Rectal smooth muscle tissue (tissue), 1 donor: Measurements from ENCODE around the gene ITSN2.

ENCODE experiments used
- H3K27ac ChIP-seq: one replicate; pipeline ENCODE4 v1.7.0; 2013; ENCODE audit warnings: low read depth, low read length, inconsistent platforms
- H3K27me3 ChIP-seq: one replicate; pipeline ENCODE4 v1.7.0; 2013; ENCODE audit warnings: low read length; ENCODE audit not compliant: control insufficient read depth, insufficient read depth
- H3K36me3 ChIP-seq: one replicate; pipeline ENCODE4 v1.7.0; 2013; ENCODE audit warnings: low read length; ENCODE audit not compliant: control insufficient read depth, insufficient read depth
- H3K4me1 ChIP-seq: one replicate; pipeline ENCODE4 v1.7.0; 2013; ENCODE audit warnings: low read length; ENCODE audit not compliant: control insufficient read depth, insufficient read depth
- H3K4me3 ChIP-seq: one replicate; pipeline ENCODE4 v1.7.0; 2013; ENCODE audit warnings: low read length
- H3K9ac ChIP-seq: one replicate; pipeline ENCODE4 v1.7.0; 2013; ENCODE audit warnings: low read length

The ITSN2 gene

GRCh38 chr2:24313744-24314632 lies 46.3 kb downstream of the ITSN2 start:
- H3K36me3 ChIP-seq: no peaks in the 10 kb centered on the region
- no peaks in the 10 kb centered on the region for H3K4me1 ChIP-seq
- no peak overlapping the region for H3K9ac ChIP-seq
- no peak overlapping the region for H3K27ac ChIP-seq
- no peaks in the 10 kb centered on the region for H3K27me3 ChIP-seq
- H3K4me3 ChIP-seq: no peak overlapping the region

DNA sequence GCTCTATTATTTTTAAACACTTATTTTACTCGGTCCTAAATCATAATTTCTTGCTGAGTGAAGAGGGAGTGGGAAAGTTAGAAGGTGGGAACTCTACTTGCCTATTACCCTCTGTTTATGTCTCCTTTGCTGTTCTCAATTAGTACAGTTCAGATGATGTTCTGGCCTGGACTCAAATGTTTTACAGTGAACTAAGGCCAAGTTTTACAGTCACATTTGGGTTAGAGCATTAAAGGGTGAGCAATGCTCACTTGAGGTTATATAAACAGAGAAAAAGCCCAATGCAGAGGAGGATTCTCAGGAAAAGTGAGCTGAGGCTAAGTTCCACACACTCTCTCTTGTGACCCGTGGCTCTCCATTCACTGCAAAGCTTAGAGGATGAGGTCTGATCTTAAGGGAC lies 52.4 kb downstream of the ITSN2 start:
- no peaks in the 10 kb centered on the region for H3K27me3 ChIP-seq

DNA sequence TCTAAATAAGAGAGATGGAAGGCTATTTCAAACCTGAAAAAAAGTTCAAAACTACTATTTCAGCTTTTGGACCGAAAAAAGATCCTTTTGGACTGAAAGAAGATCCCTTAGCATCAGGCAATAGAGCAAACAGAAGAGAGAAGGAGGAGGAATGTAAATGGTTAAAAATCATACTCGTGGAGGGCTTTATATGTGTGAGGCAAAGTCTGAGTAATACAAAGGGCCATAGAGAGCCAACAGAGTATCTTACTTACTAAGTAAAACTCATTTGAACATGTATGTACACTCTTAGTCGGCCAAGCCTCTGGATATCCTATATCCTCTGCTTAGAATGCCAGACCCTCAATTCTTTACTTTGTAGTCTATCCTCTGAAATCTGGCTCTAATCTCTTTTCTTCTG lies 55.7 kb downstream of the ITSN2 start:
- Histone ChIP-seq H3K36me3 (peaks cover 12% of the 10 kb centered on the region), H3K27ac (peak overlapping the region; percentile 69), H3K9ac (no peak overlapping the region), H3K27me3 (no peaks in the 10 kb centered on the region), H3K4me1 (peaks cover 12% of the 10 kb centered on the region), H3K4me3 (no peak overlapping the region)

More for the DNA sequence above, 52.4 kb downstream of the ITSN2 start:
- Histone ChIP-seq H3K36me3 (no peaks in the 10 kb centered on the region), H3K27ac (no peak overlapping the region), H3K4me1 (peaks cover 12% of the 10 kb centered on the region), H3K9ac (no peak overlapping the region), H3K4me3 (no peak overlapping the region)

GRCh38 chr2:24304098-24304497 lies 56.2 kb downstream of the ITSN2 start:
- peak overlapping the region; percentile 69 for H3K27ac ChIP-seq
- no peak overlapping the region for H3K4me3 ChIP-seq
- no peaks in the 10 kb centered on the region for H3K27me3 ChIP-seq
- peaks cover 12% of the 10 kb centered on the region for H3K4me1 ChIP-seq
- peaks cover 16% of the 10 kb centered on the region for H3K36me3 ChIP-seq
- no peak overlapping the region for H3K9ac ChIP-seq

DNA sequence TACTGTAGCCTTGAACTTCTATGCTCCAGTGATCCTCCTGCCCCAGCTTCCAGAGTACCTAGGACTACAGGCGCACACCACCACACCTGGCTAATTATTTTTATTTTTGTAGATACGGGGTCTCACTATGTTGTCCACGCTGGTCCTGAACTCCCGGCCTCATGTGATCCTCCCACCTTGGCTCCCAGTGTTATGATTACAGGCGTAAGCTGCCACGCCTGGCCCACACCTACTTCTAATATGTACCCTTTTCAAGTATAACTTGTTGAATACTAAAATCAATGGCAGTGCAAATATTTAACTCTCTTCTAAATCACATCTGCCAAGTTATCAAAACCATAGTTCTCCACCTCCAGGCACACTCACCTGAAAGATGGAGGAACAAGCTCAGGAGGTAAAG lies 58.7 kb downstream of the ITSN2 start:
- Histone ChIP-seq H3K27me3 (no peaks in the 10 kb centered on the region), H3K4me1 (peaks cover 12% of the 10 kb centered on the region), H3K4me3 (no peak overlapping the region), H3K9ac (no peak overlapping the region), H3K27ac (no peak overlapping the region), H3K36me3 (peaks cover 18% of the 10 kb centered on the region)

- Histone ChIP-seq H3K27ac (no peak overlapping the region), H3K36me3 (peaks cover 34% of the 10 kb centered on the region), H3K4me1 (no peaks in the 10 kb centered on the region), H3K27me3 (no peaks in the 10 kb centered on the region), H3K9ac (no peak overlapping the region), H3K4me3 (no peak overlapping the region)
Observed at GRCh38 chr2:24297663-24298062, 62.7 kb downstream of the ITSN2 start.

DNA sequence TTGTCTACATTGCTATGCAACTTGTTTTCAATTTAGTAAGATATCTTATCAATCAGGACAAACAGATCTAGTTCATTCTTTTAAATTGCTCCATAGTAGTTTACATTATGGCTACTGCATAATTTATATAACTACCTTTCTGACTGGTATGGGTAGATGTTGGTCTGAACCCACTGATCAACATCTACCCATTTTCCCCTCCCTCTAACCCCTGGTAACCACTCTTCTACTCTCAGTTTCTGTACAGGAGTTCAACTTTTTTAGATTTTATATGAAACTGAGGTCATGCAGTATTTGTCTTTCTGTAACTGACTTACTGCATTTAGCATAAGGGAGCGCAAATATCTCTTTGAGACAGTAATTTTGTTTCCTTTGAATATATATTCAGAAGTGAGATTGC lies 73.2 kb downstream of the ITSN2 start:
- no peaks in the 10 kb centered on the region for H3K4me1 ChIP-seq
- no peaks in the 10 kb centered on the region for H3K27me3 ChIP-seq
- no peak overlapping the region for H3K9ac ChIP-seq
- peaks cover 3% of the 10 kb centered on the region for H3K36me3 ChIP-seq
- no peak overlapping the region for H3K27ac ChIP-seq
- H3K4me3 ChIP-seq: no peak overlapping the region

DNA sequence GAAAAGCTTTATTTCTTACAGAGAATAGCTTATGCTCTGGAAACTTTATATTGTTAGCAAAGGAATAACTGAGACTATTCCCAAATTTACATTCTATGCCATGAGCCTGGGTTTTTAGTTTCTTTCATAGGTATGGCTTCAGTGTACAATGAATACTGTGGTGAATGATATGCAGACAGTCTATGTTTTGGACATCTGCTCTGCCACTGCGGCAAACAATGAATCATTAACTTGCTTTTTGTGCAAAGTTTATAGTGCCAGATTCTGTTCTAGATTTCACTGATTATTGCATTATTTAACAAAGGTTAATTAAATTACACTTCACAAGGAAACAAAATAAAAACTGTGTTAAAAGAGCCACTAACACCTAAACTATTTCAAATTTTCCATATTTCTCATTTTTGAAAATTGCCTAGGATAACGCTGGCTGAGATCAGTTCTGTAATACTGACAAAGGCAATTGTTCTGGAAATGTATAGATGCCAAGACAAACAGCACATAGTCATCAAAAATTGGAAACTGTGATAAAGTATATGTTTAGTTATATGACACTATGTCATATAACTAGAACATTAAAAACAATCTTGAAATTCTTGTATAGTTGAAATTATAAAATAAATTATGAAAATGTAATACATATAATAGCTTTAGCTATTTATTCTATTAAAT lies 74.7 kb downstream of the ITSN2 start:
- Histone ChIP-seq H3K27me3 (no peaks in the 10 kb centered on the region), H3K4me1 (no peaks in the 10 kb centered on the region), H3K9ac (no peak overlapping the region), H3K4me3 (no peak overlapping the region), H3K27ac (no peak overlapping the region), H3K36me3 (no peaks in the 10 kb centered on the region)

- no peak overlapping the region for H3K9ac ChIP-seq
- H3K4me1 ChIP-seq: no peaks in the 10 kb centered on the region
- no peak overlapping the region for H3K4me3 ChIP-seq
- no peak overlapping the region for H3K27ac ChIP-seq
- no peaks in the 10 kb centered on the region for H3K27me3 ChIP-seq
- H3K36me3 ChIP-seq: peaks cover 4% of the 10 kb centered on the region
Observed at GRCh38 chr2:24280645-24281044, 79.7 kb downstream of the ITSN2 start.

DNA sequence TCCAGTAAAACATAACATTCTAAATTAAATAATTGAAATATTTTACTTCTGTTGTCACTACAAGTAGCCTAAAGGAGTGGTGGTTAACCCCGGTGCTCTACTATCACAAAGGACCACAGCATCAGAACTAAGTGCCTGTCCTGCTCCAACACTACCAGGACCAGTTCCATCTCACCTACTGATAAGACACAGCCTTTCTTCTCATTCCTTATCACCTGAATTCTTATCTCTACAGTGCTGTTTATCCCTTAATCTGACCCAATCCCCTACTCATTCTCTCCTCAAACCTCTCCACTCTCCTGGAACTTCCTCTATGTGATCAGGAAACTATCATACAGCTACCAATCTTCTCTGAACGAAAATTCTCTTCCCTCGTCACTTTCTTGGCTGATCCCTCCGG lies 80.2 kb downstream of the ITSN2 start:
- Histone ChIP-seq H3K27me3 (no peaks in the 10 kb centered on the region), H3K4me1 (no peaks in the 10 kb centered on the region), H3K9ac (no peak overlapping the region), H3K27ac (no peak overlapping the region), H3K4me3 (no peak overlapping the region), H3K36me3 (peaks cover 4% of the 10 kb centered on the region)

- H3K27ac ChIP-seq: no peak overlapping the region
- no peaks in the 10 kb centered on the region for H3K4me1 ChIP-seq
- peaks cover 9% of the 10 kb centered on the region for H3K36me3 ChIP-seq
- H3K9ac ChIP-seq: no peak overlapping the region
- H3K4me3 ChIP-seq: no peak overlapping the region
- no peaks in the 10 kb centered on the region for H3K27me3 ChIP-seq
Observed at GRCh38 chr2:24276349-24276899, 83.9 kb downstream of the ITSN2 start.

GRCh38 chr2:24274809-24275208 lies 85.5 kb downstream of the ITSN2 start:
- Histone ChIP-seq H3K36me3 (peaks cover 8% of the 10 kb centered on the region), H3K9ac (no peak overlapping the region), H3K27ac (no peak overlapping the region), H3K27me3 (no peaks in the 10 kb centered on the region), H3K4me1 (no peaks in the 10 kb centered on the region), H3K4me3 (no peak overlapping the region)
